HG03280 (cell line): ENCODE data around the gene KCND3.

ENCODE experiments used
- ATAC-seq: cut with Tn5 transposase; IDR thresholded peaks from one replicate; pipeline ENCODE4 v1.9.1; 2021; ENCODE audit warnings: mild to moderate bottlenecking, moderate library complexity; ENCODE audit not compliant: unreplicated experiment

The KCND3 gene

DNA sequence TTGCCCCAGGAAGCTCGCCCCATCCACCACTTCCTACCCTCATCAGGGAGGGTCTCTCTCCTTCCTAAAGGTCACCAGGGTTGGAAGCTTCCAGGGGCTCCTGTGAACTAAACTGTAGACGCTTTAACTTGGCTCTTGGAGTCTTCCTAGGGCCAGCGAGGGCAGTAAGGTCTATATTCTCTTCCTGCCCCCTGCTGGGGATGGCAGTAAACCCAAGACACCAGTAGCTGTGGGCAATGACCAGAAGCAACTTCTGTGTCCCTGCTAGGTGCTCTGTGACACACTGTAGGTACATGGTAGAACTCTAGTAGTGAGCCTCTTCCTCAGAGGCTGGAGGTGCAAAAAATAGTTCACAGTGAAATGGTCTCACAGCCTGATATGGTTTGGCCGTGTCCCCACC lies 30.0 kb downstream of the KCND3 start:
- ATAC-seq = no peak

- no peak for ATAC-seq
These were observed 30.6 kb downstream of the KCND3 start for GRCh38 chr1:111958851-111959250.

- no peak for ATAC-seq
These were observed 31.4 kb downstream of the KCND3 start for GRCh38 chr1:111958075-111958474.

- ATAC-seq = no peak
These were observed 33.2 kb downstream of the KCND3 start for GRCh38 chr1:111956155-111956771.

GRCh38 chr1:111955755-111956154 lies 33.7 kb downstream of the KCND3 start:
- no peak for ATAC-seq

DNA sequence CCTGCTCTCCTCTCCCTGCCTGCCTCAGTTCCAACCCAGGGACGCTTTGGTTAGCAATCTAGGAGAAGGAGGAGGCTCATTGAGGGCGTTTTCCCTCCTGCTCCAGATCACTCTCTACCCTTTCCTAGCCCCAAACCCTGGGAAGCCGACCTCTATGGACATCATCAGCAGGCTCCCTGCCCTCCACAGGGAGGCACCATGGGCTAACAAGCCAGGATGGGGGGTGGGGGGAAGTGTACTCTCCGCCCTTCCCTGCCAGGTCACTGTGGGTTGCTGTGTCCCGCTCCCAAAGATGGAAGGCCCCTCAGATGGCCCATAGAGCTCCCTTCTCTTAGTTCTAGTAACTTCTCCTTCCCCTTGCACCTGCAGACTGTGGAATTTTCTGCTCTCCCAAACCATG lies 35.7 kb downstream of the KCND3 start:
- ATAC-seq = no peak

GRCh38 chr1:111952125-111952657 lies 37.3 kb downstream of the KCND3 start:
- no peak for ATAC-seq

DNA sequence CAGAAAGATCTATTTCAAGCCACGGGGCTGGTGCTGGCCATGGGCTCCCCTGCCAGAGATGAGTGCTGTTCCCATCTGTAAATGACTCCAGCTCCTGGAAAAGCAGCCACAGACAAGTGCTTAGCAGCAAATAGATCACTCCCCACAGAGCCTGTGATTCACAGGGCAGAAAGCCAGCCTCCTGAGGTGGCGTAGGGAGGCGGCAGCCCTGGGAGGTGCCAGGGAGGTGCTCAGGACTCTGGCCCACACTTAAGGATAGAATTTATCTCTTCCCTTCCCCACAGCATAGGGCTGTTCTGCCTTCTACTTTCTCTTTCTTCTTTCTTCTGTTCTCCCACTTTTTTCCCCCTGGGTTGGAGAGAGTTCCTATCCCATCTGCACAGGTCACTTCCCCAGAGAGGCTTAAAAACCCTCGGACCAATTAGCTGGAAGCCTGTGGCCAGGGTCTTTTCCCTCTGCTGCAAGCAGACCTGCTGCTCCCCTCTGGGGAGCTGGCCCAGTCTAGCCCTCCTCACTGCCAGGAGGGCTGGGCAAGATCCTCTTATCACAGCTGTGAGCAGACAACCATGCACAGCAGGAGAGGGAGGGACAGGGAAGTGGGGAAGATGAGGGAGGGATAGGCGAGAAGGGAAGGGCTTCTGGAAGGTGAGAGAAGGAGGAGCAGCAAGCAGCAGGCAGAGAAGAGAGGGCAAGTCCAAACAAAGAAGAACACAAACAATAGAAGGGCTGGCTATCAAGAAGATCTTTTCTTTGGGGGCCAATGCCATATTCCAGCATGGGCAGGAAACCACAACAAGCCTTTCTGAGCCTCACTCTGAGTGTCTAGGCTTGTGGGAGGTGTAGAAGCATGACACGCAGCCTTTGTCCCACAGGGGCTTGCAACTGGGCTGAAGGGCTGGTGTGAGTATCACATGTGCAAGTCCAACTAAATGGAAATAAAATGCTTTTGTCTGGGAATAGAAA lies 41.0 kb downstream of the KCND3 start:
- ATAC-seq = no peak

DNA sequence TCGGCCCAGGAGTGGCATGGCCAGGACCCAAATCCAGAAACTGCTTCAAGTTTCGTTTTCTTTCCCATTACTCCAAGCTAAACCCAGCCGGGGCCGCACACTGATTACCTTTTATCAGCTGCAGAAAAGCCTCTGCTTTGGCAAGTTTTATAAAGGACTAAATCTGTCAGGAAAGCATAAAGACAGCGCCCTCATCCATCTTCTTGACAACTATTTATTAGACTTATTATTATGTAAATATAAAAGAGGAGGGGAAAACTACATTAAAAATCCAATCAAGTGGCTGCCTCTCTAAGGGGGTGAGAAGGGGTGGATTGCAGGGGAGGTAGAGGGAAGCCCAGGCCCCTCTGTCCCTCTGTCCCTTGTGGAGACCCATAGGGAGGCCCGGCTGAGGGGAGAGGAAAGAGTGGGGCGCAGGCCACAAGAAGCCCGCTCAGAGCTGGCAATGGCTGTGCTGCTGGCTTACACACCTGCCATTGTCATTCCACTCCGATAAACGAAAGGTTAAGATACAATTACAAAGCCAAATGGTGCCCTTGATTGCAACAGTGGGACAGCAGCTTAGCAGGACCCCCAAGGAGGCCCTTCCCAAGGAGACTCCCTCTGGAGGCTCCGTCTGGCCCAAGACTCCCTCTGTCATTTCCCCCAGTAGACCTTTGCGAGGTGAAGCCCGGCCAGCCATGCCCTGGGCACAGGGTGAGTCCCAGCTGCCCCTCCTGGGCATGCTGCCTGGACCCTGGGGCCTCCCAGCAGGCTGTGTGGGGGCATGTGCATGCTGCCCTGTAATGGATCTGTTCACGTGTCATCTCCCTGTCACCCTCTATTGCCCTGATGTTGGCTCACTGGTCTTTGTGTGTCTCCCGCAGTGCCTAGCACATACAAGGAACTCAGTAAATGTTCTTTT lies 45.4 kb downstream of the KCND3 start:
- no peak for ATAC-seq

- ATAC-seq = no peak
These were observed 46.4 kb downstream of the KCND3 start for GRCh38 chr1:111943066-111943465.

- ATAC-seq = no peak
These were observed 50.9 kb downstream of the KCND3 start for GRCh38 chr1:111938536-111938935.

GRCh38 chr1:111938123-111938522 lies 51.3 kb downstream of the KCND3 start:
- ATAC-seq = no peak

GRCh38 chr1:111937147-111937725 lies 52.2 kb downstream of the KCND3 start:
- ATAC-seq = no peak

DNA sequence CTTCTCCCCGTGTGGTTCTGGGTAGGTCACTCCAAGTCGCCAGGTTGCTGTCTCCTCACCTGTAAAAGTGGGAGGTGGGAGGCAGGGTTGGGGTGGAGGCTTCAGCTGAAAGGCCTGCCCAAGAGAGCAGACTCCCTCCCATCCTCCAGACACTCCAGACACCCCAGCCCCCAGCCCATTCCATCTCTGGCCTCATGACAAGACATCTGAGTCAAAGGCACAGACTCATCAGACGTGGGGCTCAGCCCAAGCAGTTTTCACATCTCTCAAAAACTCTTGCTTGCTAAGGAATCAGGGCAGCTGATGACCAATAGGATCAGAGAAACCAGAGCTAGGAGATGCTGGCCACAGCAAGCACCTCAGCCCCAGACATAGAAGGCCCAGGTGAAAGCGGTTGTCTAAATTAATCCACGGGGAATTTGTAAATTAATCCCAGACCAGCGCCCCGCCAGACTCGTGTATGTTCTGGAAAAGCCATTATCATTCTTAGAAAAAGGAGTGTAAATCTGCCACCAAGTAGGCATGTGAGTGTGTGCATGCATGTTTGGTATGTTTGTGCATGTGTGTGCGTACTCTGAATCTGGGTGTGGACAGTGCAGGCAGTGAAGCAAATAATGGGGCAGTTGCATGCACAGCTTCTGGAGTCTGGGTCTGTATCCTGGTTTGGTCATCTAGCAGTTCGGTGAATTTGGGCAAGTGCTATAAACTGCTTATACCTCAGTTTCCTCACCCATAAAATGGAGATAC lies 55.2 kb downstream of the KCND3 start:
- ATAC-seq = no peak

DNA sequence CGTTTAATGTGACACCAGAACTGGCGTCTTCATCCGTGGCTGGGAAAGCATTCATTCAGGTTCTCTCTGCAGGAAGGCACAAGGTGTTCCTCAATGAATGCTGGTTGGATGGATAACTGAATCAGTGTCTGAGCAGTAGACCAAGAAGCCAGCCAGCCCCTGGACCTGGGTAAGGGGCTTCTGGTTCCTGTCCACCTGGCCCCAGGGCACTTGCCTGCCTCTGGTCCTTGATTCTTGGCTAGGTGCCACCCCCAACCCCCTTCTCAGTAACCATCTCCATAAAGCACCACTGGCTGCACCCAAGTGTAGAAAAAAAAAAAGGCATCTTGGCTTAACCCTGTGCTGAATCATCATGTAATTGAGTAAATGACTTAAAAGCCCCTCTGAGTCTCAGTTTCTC lies 59.1 kb downstream of the KCND3 start:
- ATAC-seq = no peak

- ATAC-seq = no peak
These were observed 60.9 kb downstream of the KCND3 start for GRCh38 chr1:111928531-111928930.

DNA sequence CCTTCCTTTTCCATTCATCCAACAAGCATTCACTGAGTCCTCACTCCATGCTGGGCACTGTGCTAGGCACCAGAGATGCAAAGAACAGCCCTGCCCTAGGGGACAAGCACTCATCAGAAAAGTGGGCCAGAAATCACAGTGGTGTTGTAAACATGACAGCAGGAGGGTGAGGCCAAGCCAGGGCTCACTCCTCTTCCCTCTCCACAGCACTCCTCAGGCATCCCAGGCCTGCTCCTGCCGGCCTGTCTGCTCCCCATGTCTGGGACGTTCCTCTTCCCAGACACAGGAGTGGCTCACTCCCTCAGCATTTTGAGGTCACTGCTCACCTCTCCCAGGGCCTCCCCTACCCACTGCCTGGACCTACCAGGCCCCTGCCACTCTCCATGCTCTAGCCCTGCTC lies 61.8 kb downstream of the KCND3 start:
- ATAC-seq = no peak

DNA sequence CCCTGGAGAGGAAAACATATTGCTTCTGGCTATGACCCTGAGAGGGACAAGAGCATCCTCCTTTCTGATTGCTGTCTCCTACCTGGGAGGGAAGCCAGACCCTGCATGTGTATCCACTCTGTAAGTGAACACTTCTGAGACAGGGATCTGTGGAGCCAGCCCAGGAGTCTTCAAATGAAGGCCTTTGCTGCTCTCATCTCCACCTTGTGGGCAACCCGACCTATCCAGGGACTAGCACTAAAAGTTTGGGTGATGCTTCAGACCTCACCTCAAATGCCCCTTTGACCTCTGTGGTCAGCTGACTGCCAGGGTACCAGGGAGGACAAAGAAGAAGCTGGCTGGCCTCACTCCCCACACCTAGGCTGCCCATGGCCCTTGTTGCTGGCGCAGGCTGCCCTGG lies 64.7 kb downstream of the KCND3 start:
- ATAC-seq = no peak

DNA sequence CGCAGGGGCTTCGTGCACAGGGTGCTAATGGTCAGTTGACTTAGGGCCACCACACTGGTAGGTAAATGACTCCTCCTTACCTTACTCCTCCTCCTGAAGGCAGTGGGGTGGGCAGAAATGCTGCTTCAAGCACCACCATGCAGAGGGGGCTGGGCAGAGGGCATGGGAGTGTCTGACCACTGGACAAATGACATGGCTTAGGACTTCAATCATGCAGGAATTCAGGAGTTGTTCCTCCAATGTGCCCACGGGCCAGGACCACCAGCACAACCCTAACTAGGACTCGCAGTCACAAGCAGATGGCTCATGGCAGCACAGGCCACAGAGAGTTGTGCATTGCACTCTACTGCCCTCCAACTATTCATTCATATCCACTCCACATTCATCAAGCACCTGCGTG lies 65.7 kb downstream of the KCND3 start:
- no peak for ATAC-seq

- ATAC-seq = no peak
These were observed 67.5 kb downstream of the KCND3 start for GRCh38 chr1:111921948-111922347.
